ENCODE data around the gene CLDN18.

- no peak for TF ChIP-seq ELF4 (IDR thresholded peaks at IDR 0.05)
- TF ChIP-seq BHLHE40 (IDR thresholded peaks at IDR 0.05; ENCODE audit: borderline replicate concordance) = no peak
- no peak for TF ChIP-seq SP1 (IDR thresholded peaks at IDR 0.05)
- TF ChIP-seq TARDBP (IDR thresholded peaks at IDR 0.05) = no peak
- no peak for TF ChIP-seq PKNOX1 (IDR thresholded peaks at IDR 0.05)
- no peak for TF ChIP-seq CTBP1 (IDR thresholded peaks at IDR 0.05; ENCODE audit: borderline replicate concordance)
- TF ChIP-seq FOXM1 (IDR thresholded peaks at IDR 0.05; ENCODE audit: borderline replicate concordance) = no peak
- no peak for TF ChIP-seq FOXK2 (IDR thresholded peaks at IDR 0.05)
- TF ChIP-seq L3MBTL2 (conservative IDR thresholded peaks at IDR 0.05) = no peak
- TF ChIP-seq FOXA1 (IDR thresholded peaks at IDR 0.05) = no peak
Measured at GRCh38 chr3:137962251-137962650, 47.7 kb upstream of the CLDN18 start.
